GM10847 (cell line): ENCODE data around the gene MSI2.

Experiments
- POLR2A ChIP-seq: IDR thresholded peaks from 2 replicates; pipeline ENCODE4 v1.6.1; 2011; ENCODE audit not compliant: insufficient read length; ENCODE audit errors: extremely low read depth

The MSI2 gene

DNA sequence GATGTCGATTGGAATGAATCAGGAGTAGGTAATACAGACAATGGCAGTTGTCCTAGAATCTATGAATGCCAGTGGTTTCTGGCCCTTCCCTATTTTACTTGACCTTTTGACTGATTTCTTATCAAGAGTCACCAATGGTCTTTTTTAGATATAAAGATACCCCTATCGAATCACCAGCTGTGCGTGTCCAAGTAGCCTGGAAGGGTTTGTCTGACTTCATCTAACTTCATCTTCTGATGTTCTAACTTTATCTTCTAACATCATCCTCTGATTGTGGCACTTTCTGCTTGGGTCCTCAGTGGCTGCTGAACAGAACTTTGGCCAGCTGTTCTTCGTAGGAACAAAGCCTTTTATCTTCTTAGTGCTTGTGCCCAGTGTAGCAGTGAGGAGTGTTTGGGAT lies 129.7 kb downstream of the MSI2 start:
- no peak for TF ChIP-seq POLR2A

DNA sequence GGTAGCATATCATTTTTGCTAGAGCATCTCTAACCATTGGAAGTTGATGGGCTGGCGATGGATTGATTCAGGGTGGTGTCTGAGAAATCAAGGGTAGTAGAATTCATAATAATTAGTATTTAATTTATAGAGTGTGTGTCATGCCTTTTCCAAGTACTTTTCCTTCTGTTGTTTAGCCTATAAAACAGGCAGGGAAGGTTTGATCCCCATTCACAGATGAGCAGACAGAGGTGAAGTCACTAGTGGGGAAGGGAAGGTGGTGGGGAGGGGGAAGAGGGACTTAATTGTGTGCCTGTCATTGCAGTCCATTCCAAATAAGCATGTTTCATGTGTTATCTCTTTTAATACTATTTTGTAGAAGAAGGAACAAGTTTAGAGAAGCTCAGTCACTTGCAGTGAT lies 131.3 kb downstream of the MSI2 start:
- no peak for TF ChIP-seq POLR2A

DNA sequence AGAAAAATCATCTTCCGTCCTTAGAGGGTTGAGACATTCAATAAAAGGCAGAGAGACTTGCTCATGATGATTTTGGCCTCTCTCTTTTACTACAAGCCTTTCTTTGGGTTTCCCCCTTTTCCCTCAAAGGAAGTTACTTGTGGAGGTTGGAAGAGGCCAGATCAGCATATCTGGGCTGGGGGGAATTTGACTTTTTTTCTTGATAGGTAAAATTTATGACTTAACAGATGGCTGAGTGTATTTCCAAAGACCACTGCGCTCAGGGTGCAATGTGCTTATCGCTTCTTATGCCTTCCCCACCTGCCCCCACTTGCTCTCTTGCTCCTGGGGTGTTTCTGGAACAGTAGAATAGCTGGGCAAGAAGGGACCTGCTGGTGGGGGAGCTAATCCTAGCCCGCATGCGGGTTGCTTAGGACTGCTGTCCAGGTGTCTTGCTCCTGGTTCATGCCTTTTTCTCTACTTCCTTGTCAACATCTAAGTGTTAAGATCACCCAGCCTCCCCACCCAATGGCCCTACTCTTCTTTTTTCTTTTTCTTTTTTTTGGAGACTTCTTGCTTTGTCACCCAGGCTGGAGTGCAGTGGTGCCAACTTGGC lies 131.9 kb downstream of the MSI2 start:
- no peak for TF ChIP-seq POLR2A

- no peak for TF ChIP-seq POLR2A
Observed at GRCh38 chr17:57389473-57389872, 133.2 kb downstream of the MSI2 start.

DNA sequence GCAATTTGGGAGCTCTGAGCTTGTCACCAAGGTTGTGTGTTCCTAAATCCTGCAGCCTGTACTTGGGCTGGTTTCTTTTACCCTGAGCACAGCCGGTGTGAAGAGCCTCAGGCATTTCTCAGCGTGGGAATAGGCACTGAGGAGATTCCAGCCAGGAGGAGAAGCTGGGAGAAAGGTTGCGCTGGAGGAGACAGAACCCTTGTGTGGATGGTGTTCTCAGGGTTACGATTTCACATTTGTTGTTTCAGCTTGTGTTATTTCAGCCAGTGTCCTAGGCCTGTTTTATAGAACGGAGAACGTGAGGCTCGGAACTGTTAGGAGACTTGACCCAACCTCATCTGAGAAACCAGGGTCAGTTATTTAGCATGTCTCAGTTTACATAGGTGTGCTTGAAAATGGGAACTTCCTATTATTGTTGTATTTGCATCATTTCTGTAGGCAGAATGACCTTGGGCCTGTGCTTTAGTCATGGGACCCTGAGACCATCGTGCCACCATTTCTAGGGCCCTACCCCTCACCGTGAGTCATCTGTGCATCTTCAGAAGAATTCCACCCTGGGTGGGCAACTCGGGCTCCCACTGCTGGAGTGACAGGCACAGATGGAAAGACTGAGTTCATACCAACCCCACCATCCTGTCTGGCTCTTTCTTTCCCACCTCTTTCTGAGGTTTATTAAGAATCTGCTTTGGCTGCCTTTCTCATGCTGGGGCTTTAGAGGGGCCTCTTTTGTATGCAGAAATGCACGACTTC lies 134.9 kb downstream of the MSI2 start:
- no peak for TF ChIP-seq POLR2A

DNA sequence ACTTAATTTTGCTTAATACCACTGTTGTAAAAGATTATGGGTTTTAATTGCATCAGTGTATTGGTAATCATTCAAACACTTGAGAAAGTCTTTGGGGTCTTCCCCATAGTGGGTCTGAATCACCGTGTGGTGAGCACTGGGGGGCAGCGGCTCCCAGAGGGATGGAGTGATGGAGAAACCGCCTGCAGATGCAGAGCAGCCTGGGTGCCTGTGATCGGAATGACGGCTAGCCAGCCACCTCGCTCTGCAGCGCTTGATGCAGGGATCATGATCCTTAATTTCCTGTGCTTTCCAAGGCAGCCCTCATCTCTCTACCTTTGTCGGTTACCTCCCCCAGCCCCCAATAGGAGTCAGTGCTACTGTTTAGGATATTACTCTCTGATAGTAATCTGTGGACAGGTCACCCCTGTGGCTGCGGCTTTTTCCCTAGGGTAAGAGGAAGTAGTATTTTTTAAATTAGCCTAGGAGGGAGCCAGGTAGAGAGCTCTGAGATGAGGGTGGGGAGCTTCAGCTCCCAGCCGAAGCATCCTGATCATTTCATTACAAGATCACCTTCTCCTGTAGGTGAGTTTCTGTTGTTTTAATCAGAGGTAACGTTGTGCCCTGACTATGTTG lies 135.6 kb downstream of the MSI2 start:
- TF ChIP-seq POLR2A: no peak

GRCh38 chr17:57393368-57393767 lies 137.0 kb downstream of the MSI2 start:
- TF ChIP-seq POLR2A: no peak

DNA sequence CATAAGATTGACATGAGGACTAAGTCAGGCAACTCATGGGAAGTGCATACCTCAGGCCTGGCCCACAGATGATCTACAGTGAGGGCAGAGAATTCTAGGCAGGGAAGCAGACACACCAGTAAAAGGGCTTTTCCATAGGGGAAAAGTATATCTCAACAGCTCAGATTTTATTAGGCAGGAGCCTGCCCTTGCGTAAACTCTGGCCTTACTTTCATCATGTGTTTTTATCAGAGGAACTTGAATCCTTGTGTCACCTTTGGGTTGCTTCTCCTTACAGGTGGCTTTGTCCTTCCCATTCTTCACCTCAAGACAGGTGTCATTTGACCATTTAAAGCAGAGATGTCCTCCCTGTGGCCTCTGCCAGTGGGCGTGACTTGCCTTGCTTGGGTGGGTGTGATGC lies 138.1 kb downstream of the MSI2 start:
- no peak for TF ChIP-seq POLR2A

DNA sequence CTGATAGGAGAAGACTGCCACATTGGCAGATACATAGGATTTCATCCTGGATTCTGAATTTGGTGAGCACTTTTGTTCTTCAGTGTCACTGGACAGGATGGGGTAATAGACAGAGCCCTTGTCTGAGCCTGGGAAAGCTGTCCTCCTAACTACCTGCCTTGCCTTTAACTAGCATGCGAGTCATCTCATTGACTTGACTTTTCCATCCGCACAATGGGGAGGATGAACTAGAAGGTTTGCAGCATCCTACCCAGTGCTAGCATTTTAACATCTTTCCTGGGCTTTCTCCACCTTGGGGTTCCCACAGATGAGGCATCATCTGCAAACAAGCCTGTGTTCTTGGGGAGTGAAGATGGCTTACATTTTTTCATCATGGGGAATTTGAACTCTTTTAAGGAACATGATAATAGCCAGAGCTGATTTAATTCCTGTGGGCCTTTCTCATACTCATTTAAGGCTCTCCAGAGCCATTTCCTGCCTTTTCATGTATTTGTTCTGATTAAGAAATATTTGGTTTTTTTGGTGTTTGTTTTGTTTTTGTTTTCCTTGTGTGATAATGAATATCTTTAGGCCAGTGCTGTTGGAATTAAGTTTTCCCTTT lies 139.5 kb downstream of the MSI2 start:
- TF ChIP-seq POLR2A: no peak

- no peak for TF ChIP-seq POLR2A
Observed at GRCh38 chr17:57396511-57396921, 140.2 kb downstream of the MSI2 start.

GRCh38 chr17:57397402-57397801 lies 141.1 kb downstream of the MSI2 start:
- no peak for TF ChIP-seq POLR2A

GRCh38 chr17:57399690-57400089 lies 143.4 kb downstream of the MSI2 start:
- no peak for TF ChIP-seq POLR2A

DNA sequence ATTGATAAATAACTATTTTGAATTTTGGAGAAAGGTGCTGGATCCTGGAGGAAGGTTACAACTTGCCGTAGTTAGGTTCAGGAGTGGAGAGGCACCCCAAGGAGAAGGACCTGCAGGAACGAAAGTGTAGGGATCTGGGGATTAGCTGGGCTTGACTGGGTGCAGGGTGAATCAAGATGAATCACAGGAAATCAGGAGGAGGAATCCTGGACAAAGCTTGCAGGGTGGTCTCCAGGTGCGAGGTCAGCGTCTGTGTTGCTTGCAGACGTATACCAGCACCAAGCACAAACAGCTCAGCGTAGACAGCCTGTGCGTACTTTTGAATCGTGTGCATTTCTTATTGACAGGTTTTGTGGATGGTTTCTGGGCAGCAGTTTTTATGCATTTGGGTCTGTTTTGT lies 144.3 kb downstream of the MSI2 start:
- no peak for TF ChIP-seq POLR2A

DNA sequence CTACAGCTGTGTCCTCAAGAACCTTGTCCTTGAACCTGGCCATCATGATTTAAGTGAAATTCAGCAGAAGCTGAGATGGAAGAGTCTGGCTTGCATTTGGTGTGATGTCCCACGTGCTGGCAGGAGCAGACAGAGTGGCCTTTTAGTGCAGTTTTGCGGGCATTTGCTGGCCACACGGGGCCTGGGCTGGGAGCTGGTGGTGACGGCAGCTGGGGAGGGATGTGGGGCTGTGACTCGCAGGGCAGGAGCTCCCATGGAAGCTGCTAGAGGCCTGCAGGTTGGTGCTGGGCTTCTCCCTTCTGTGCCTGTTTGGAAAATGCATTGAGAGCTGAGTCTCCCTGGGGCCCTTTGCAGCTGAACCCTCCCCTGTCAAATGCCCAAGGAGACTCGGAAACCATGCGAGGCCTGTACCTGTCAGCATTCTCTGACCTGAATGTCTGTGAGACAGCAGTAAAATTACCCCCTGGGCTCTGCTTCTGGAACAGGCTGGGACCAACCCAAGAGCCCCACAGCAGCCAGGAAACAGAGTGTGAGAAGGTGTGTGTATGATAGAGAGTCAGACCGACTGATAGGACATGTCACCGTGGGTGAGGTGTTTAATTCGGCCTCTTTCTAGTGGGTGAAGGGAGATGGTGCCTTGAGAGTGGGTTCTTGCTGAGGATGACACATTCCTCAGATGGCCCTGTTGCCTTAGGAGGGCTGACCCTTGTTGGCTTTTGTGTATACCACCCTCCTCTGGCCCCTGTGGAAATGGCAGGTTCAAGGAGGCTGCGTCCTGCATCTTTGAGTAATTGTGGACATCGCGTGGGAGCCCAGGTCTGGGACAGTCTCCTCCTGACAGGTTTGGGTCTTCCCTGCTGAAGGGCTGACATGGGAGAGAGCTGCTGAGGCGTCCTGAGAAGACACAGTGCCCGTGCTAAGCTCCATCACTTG lies 145.5 kb downstream of the MSI2 start:
- no peak for TF ChIP-seq POLR2A

DNA sequence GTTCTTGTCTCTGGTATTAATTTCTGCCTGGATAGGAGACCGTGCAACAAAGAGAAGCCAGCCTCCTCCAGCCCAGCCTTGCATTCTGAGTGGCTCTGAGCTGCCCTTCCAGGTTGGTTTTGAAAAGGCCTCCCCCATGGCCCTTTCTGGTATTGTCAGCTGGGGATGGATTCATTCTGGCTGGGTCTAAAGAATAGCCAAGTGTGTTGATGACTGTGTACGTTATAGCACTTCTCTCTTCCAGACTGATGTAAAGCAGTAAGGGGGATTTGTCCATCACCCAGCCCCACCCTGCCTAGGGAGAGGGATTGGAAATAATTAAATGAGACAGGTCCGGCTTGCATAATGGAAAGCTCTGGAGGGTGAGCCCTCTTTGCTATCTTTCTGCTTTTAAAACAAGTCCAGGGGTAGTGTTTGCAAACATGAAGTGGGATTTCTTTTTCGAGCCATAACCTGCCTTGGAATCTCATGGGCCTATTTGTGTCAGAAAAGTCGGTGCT lies 146.4 kb downstream of the MSI2 start:
- no peak for TF ChIP-seq POLR2A

- TF ChIP-seq POLR2A: no peak
Observed at GRCh38 chr17:57403236-57403635, 146.9 kb downstream of the MSI2 start.

GRCh38 chr17:57404073-57404472 lies 147.8 kb downstream of the MSI2 start:
- no peak for TF ChIP-seq POLR2A
